Stimulated activated CD4-positive, alpha-beta T cell treated with anti-CD3 and anti-CD28 coated beads, Interleukin-1b, Interleukin-23, amount 100 ng/mL, for 48 hours (primary cell): ENCODE data around the gene PLVAP.
A peak's percentile ranks its signal among the peaks of the same experiment; 100 is the strongest.

Source experiments
- DNase-seq: peaks from one replicate; pipeline ENCODE4 v3.0.0-alpha.2; 2020

Gene PLVAP

GRCh38 chr19:17320435-17320834 is 56.7 kb downstream of the PLVAP start:
- DNase-seq: no peak

GRCh38 chr19:17319473-17320238 is 57.5 kb downstream of the PLVAP start:
- no peak for DNase-seq

- no peak for DNase-seq
These were observed 58.2 kb downstream of the PLVAP start for GRCh38 chr19:17318966-17319365.

- no peak for DNase-seq
These were observed 63.0 kb downstream of the PLVAP start for GRCh38 chr19:17314007-17314593.

GRCh38 chr19:17312189-17313113 is 64.7 kb downstream of the PLVAP start:
- no peak for DNase-seq

- no peak for DNase-seq
These were observed 65.5 kb downstream of the PLVAP start for GRCh38 chr19:17311455-17312188.

GRCh38 chr19:17309965-17310461 is 67.1 kb downstream of the PLVAP start:
- DNase-seq: peak; percentile 22

- peak; percentile 100 for DNase-seq
These were observed 67.8 kb downstream of the PLVAP start, which contains the start of gene DDA1 for GRCh38 chr19:17309198-17309964. DDA1 (plus strand) TSS chr19:17309563; CDS start chr19:17309655, 92 bp downstream.

- DNase-seq: no peak
These were observed 69.2 kb downstream of the PLVAP start for GRCh38 chr19:17307876-17308377.

- DNase-seq: no peak
These were observed 70.8 kb downstream of the PLVAP start for GRCh38 chr19:17306285-17306714.

- peak; percentile 98 for DNase-seq
These were observed 71.4 kb downstream of the PLVAP start, which contains the start of gene MRPL34 for GRCh38 chr19:17305517-17306284. MRPL34 (plus strand) TSS chr19:17305872; CDS start chr19:17305893, 21 bp downstream.

GRCh38 chr19:17305216-17305516 is 72.0 kb downstream of the PLVAP start:
- DNase-seq: no peak

GRCh38 chr19:17304386-17305215 is 72.5 kb downstream of the PLVAP start:
- no peak for DNase-seq

- no peak for DNase-seq
These were observed 73.2 kb downstream of the PLVAP start for GRCh38 chr19:17303940-17304267.

GRCh38 chr19:17303167-17303939 is 73.8 kb downstream of the PLVAP start, which contains the start of gene ABHD8:
ABHD8 (minus strand) TSS chr19:17303425; CDS start chr19:17301616, 1,809 bp downstream.
- DNase-seq: peak; percentile 95

- DNase-seq: no peak
These were observed 74.6 kb downstream of the PLVAP start for GRCh38 chr19:17302391-17303166.
